ENCODE data around the gene EDNRB. TPM values are rescaled to one million over a fixed set of nuclear protein-coding genes. Genes with fewer than 3 reads are reported as not detected.

The EDNRB gene
- total RNA-seq, 1 experiment from 2014 or later = 55.8 TPM

DNA sequence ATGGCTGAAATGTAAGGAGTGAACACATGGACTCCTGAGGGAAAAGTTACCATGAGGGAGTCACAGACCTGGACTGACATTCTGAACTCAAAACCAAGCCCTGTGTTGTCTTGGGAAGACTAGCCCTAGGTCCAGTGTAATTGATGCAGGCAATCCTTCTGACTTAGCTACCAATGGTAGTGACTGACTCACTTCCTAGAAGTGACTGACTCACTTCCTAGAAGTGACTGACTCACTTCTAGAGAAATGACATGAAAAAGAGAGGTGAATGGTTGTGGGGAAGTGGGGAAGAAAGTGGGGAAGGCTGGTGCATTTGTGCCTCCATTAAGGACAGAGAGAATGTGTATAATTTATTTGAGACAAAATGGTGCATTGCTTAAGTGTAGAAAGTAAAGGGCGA, 49.9 kb downstream of the EDNRB start:
- CTCF ChIA-PET = no interaction called here
- no peak for ATAC-seq

DNA sequence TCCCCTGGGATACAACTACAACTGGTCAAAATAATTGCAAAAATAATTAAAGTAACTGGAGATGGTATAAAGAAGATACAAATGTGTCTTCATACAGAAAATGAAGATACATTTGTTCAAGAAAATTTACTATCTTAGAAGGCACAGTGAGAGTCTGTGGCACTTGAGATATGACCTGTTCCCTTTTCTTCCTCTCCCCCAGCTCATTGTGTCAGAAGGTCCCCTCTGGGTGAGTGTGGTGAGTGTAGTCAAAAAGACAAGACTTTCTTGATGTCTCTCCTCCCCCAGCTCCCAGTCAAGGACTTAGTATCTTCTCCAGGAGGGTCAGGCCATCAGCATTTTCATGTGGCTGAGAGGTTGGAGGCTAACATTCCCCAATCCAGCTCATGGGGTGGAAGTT, 51.7 kb downstream of the EDNRB start:
- POLR2A ChIA-PET = no interaction called here
- peaks cover 12% of the 10 kb centered on the region for H3K4me1 Mint-ChIP-seq
- no peak overlapping the region for H3K4me3 Mint-ChIP-seq
- H3K27ac Mint-ChIP-seq = no peak overlapping the region
- TF ChIP-seq NFATC4 (CRISPR knock-in tag; IDR thresholded peaks at IDR 0.05) (no peak), ETV6 (CRISPR knock-in tag; IDR thresholded peaks at IDR 0.05) (no peak), IRF2 (CRISPR knock-in tag; IDR thresholded peaks at IDR 0.05; ENCODE audit: borderline replicate concordance, low read depth) (no peak), ZNF416 (CRISPR knock-in tag; IDR thresholded peaks at IDR 0.05) (no peak), NR3C1 (CRISPR knock-in tag; conservative IDR thresholded peaks at IDR 0.05; ENCODE audit: low read depth) (no peak)
- TF ChIP-seq, protein P1, sequence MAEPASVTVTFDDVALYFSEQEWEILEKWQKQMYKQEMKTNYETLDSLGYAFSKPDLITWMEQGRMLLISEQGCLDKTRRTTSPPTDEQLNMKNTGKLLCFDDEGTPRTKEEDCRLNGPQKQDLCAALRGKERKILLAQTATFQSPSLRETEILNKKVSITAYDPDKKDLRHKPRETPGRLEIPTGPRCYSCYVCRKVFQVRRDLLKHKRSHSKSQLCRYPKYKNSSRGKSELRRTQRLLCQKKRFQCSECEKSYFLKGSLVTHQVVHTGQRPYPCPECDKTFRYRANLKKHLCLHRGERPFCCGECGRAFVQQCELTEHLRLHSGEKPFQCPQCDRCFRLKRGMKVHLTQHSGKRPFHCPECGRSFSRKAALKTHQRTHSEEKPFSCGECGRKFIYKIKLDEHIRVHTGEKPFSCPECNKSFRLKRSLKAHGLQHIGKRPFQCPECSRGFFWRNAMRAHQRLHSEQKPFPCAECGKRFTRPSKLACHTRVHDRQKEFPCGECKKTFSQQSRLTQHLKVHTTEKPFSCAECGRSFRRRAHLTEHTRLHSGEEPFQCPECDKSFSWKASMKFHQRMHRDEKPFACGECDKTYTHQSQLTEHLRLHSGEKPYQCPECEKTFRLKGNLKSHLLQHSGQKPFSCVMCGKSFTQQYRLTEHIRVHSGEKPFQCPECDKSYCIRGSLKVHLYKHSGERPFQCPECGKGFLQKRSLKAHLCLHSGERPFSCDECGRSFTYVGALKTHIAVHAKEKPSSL (CRISPR knock-in tag; conservative IDR thresholded peaks at IDR 0.05) = no peak
- TF ChIP-seq, protein P2, sequence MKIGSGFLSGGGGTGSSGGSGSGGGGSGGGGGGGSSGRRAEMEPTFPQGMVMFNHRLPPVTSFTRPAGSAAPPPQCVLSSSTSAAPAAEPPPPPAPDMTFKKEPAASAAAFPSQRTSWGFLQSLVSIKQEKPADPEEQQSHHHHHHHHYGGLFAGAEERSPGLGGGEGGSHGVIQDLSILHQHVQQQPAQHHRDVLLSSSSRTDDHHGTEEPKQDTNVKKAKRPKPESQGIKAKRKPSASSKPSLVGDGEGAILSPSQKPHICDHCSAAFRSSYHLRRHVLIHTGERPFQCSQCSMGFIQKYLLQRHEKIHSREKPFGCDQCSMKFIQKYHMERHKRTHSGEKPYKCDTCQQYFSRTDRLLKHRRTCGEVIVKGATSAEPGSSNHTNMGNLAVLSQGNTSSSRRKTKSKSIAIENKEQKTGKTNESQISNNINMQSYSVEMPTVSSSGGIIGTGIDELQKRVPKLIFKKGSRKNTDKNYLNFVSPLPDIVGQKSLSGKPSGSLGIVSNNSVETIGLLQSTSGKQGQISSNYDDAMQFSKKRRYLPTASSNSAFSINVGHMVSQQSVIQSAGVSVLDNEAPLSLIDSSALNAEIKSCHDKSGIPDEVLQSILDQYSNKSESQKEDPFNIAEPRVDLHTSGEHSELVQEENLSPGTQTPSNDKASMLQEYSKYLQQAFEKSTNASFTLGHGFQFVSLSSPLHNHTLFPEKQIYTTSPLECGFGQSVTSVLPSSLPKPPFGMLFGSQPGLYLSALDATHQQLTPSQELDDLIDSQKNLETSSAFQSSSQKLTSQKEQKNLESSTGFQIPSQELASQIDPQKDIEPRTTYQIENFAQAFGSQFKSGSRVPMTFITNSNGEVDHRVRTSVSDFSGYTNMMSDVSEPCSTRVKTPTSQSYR (CRISPR knock-in tag; IDR thresholded peaks at IDR 0.05) = no peak
- TF ChIP-seq, protein P3, sequence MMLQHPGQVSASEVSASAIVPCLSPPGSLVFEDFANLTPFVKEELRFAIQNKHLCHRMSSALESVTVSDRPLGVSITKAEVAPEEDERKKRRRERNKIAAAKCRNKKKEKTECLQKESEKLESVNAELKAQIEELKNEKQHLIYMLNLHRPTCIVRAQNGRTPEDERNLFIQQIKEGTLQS (CRISPR knock-in tag; conservative IDR thresholded peaks at IDR 0.05) = no peak
- CTCF ChIA-PET = interaction anchor here (1.2 kb wide), 1 partner anchor 13 kb away, joined by 5 read pairs; no protein-coding TSS in a partner anchor
- H3K27me3 Mint-ChIP-seq (ENCODE audit: low read depth) = no peaks in the 10 kb centered on the region
- H3K9me3 Mint-ChIP-seq = peaks cover 35% of the 10 kb centered on the region
- ATAC-seq (no peak), DNase-seq (ENCODE audit: low spot score) (no peak)
- H3K36me3 Mint-ChIP-seq = peaks cover 35% of the 10 kb centered on the region

More for the DNA sequence above, 49.9 kb downstream of the EDNRB start:
- Mint-ChIP-seq H3K27me3 (ENCODE audit: low read depth) (no peaks in the 10 kb centered on the region), H3K4me3 (no peak overlapping the region), H3K36me3 (peaks cover 35% of the 10 kb centered on the region), H3K4me1 (peaks cover 6% of the 10 kb centered on the region), H3K27ac (no peak overlapping the region), H3K9me3 (peaks cover 35% of the 10 kb centered on the region)
- DNase-seq (ENCODE audit: low spot score) = no peak
- POLR2A ChIA-PET = no interaction called here
- TF ChIP-seq ZNF121 (CRISPR knock-in tag; IDR thresholded peaks at IDR 0.05) (no peak), RELA (CRISPR knock-in tag; IDR thresholded peaks at IDR 0.05; ENCODE audit: borderline replicate concordance) (no peak)
- TF ChIP-seq, protein P4, sequence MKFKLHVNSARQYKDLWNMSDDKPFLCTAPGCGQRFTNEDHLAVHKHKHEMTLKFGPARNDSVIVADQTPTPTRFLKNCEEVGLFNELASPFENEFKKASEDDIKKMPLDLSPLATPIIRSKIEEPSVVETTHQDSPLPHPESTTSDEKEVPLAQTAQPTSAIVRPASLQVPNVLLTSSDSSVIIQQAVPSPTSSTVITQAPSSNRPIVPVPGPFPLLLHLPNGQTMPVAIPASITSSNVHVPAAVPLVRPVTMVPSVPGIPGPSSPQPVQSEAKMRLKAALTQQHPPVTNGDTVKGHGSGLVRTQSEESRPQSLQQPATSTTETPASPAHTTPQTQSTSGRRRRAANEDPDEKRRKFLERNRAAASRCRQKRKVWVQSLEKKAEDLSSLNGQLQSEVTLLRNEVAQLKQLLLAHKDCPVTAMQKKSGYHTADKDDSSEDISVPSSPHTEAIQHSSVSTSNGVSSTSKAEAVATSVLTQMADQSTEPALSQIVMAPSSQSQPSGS (CRISPR knock-in tag; IDR thresholded peaks at IDR 0.05; ENCODE audit: borderline replicate concordance, low read depth) = no peak
- TF ChIP-seq, protein P5, sequence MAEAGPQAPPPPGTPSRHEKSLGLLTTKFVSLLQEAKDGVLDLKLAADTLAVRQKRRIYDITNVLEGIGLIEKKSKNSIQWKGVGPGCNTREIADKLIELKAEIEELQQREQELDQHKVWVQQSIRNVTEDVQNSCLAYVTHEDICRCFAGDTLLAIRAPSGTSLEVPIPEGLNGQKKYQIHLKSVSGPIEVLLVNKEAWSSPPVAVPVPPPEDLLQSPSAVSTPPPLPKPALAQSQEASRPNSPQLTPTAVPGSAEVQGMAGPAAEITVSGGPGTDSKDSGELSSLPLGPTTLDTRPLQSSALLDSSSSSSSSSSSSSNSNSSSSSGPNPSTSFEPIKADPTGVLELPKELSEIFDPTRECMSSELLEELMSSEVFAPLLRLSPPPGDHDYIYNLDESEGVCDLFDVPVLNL (CRISPR knock-in tag; IDR thresholded peaks at IDR 0.05; ENCODE audit: borderline replicate concordance, low read depth) = no peak

DNA sequence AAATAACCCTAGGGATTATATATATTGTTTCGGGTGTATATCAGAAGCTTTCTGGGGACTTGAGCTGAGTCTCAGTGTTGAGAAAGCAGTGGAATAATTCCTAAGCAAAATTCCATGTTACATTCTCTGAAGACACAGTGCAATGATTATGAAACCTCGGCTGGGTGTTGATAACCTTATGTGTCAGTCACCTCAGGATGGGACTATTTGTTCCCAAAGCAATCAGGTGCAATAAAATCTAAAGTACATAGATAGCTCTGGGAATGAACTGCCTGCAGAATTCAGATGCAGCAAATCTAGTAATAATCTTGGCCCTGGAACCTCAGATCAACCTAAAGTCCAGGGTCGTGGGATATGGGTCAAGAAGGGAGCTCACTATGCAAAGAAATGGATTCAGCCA, 53.0 kb downstream of the EDNRB start:
- ATAC-seq (no peak), DNase-seq (ENCODE audit: low spot score) (no peak)
- CTCF ChIA-PET = interaction anchor here (1.2 kb wide), 1 partner anchor 12 kb away, joined by 5 read pairs; no protein-coding TSS in a partner anchor
- POLR2A ChIA-PET = no interaction called here
- Mint-ChIP-seq H3K27ac (no peak overlapping the region), H3K9me3 (peaks cover 35% of the 10 kb centered on the region), H3K27me3 (ENCODE audit: low read depth) (no peaks in the 10 kb centered on the region), H3K36me3 (peaks cover 35% of the 10 kb centered on the region), H3K4me3 (no peak overlapping the region), H3K4me1 (peaks cover 21% of the 10 kb centered on the region)
- TF ChIP-seq FOXJ3 (CRISPR knock-in tag; IDR thresholded peaks at IDR 0.05; ENCODE audit: borderline replicate concordance) = no peak
- TF ChIP-seq, protein P2 (CRISPR knock-in tag; IDR thresholded peaks at IDR 0.05) = no peak
- no peak for TF ChIP-seq RELA (CRISPR knock-in tag; IDR thresholded peaks at IDR 0.05; ENCODE audit: borderline replicate concordance)
- TF ChIP-seq, protein P6, sequence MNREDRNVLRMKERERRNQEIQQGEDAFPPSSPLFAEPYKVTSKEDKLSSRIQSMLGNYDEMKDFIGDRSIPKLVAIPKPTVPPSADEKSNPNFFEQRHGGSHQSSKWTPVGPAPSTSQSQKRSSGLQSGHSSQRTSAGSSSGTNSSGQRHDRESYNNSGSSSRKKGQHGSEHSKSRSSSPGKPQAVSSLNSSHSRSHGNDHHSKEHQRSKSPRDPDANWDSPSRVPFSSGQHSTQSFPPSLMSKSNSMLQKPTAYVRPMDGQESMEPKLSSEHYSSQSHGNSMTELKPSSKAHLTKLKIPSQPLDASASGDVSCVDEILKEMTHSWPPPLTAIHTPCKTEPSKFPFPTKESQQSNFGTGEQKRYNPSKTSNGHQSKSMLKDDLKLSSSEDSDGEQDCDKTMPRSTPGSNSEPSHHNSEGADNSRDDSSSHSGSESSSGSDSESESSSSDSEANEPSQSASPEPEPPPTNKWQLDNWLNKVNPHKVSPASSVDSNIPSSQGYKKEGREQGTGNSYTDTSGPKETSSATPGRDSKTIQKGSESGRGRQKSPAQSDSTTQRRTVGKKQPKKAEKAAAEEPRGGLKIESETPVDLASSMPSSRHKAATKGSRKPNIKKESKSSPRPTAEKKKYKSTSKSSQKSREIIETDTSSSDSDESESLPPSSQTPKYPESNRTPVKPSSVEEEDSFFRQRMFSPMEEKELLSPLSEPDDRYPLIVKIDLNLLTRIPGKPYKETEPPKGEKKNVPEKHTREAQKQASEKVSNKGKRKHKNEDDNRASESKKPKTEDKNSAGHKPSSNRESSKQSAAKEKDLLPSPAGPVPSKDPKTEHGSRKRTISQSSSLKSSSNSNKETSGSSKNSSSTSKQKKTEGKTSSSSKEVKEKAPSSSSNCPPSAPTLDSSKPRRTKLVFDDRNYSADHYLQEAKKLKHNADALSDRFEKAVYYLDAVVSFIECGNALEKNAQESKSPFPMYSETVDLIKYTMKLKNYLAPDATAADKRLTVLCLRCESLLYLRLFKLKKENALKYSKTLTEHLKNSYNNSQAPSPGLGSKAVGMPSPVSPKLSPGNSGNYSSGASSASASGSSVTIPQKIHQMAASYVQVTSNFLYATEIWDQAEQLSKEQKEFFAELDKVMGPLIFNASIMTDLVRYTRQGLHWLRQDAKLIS (CRISPR knock-in tag; IDR thresholded peaks at IDR 0.05; ENCODE audit: borderline replicate concordance) = no peak

Measured in WTC11 (cell line).